ENCODE results near the gene PHF19.
A peak's percentile ranks its signal among the peaks of the same experiment; 100 is the strongest.

DNA sequence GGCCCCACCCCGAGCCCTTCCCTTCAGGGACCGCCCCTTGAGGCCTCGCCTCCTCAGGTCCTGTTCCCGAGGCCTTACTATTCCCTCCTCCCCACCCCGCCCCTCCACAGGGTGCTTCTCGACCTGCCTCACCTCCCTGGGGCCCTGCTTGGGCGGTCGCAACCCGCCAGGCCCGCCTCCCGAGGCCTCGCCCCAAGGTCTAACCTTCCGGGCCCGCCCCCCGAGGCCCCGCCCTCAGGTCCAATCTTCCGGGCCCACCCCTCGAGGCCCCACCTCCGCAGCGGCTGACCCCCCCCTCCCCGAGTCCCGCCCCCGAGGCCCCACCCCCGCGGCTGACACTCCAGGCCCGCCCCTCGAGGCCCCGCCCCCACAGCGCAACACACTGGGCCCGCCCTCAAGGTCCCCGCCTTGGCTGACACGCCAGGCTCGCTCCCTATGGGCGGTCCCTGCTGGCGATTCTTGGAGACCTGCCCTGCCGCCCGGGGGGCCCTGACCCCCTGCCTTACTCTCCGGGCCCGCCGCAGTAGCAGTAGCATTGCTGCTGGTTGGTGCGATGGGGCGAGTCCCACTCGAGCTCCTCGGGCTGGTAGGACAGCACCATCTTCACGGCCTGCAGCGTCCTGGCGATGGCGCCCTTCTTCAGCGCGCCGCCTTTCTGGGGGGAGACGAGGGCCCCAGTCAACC lies 8.2 kb downstream of the PHF19 start:
- TF ChIP-seq, protein P1, sequence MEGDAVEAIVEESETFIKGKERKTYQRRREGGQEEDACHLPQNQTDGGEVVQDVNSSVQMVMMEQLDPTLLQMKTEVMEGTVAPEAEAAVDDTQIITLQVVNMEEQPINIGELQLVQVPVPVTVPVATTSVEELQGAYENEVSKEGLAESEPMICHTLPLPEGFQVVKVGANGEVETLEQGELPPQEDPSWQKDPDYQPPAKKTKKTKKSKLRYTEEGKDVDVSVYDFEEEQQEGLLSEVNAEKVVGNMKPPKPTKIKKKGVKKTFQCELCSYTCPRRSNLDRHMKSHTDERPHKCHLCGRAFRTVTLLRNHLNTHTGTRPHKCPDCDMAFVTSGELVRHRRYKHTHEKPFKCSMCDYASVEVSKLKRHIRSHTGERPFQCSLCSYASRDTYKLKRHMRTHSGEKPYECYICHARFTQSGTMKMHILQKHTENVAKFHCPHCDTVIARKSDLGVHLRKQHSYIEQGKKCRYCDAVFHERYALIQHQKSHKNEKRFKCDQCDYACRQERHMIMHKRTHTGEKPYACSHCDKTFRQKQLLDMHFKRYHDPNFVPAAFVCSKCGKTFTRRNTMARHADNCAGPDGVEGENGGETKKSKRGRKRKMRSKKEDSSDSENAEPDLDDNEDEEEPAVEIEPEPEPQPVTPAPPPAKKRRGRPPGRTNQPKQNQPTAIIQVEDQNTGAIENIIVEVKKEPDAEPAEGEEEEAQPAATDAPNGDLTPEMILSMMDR (IDR thresholded peaks at IDR 0.05; ENCODE audit: control extremely low read depth in 1 of 3, insufficient read depth in 1 of 3, low read depth in 1 of 3, low read length in 3 of 3): peak; percentile 52 to 68 (median 62)
- TF ChIP-seq JUND (IDR thresholded peaks at IDR 0.05; ENCODE audit: low read length): no peak
- TF ChIP-seq TCF12 (IDR thresholded peaks at IDR 0.05; ENCODE audit: low read depth, low read length): no peak
- no peak for TF ChIP-seq SP2 (IDR thresholded peaks at IDR 0.05; ENCODE audit: low read length)
